Neutrophil (primary cell): Measurements from ENCODE around the gene ALPK3.

ENCODE experiments used
- H3K27ac ChIP-seq: fragments of 200-600 bp; sonication (generic); 2 replicates; pipeline ENCODE4 v1.5.1; 2016; ENCODE audit warnings: mild to moderate bottlenecking, moderate library complexity
- H3K27me3 ChIP-seq: fragments of 200-600 bp; sonication (generic); 2 replicates; pipeline ENCODE4 v1.6.0; 2016; ENCODE audit warnings: mild to moderate bottlenecking
- H3K36me3 ChIP-seq: fragments of 200-600 bp; sonication (generic); 2 replicates; pipeline ENCODE4 v1.5.1; 2017
- H3K4me1 ChIP-seq, 2 experiments: fragments of 200-600 bp in 1 of 2; sonication (generic) in 1 of 2; 1 replicate in 1 of 2; 2 replicates in 1 of 2; pipeline versions ENCODE4 v1.5.1 to v1.6.1; 2013 to 2016; ENCODE audit warnings: low read depth in 1 of 2, low read length in 1 of 2, mild to moderate bottlenecking in 1 of 2, moderate library complexity in 1 of 2; ENCODE audit not compliant: control insufficient read depth in 1 of 2, insufficient read depth in 1 of 2
- H3K4me3 ChIP-seq, 2 experiments: fragments of 200-600 bp in 1 of 2; sonication (generic) in 1 of 2; 1 replicate in 1 of 2; 2 replicates in 1 of 2; pipeline ENCODE4 v1.5.1; 2013 to 2016; ENCODE audit warnings: low read depth in 1 of 2, low read length in 1 of 2, mild to moderate bottlenecking in 1 of 2, moderate library complexity in 1 of 2
- H3K9me3 ChIP-seq: fragments of 200-600 bp; sonication (generic); 2 replicates; pipeline ENCODE4 v1.5.1; 2016
- TF ChIP-seq, protein P1 (sequence below): fragments of 200-600 bp; sonication (generic); IDR thresholded peaks from 2 replicates; pipeline ENCODE4 v1.5.1; 2016; ENCODE audit warnings: antibody characterized with exemption

Gene ALPK3

DNA sequence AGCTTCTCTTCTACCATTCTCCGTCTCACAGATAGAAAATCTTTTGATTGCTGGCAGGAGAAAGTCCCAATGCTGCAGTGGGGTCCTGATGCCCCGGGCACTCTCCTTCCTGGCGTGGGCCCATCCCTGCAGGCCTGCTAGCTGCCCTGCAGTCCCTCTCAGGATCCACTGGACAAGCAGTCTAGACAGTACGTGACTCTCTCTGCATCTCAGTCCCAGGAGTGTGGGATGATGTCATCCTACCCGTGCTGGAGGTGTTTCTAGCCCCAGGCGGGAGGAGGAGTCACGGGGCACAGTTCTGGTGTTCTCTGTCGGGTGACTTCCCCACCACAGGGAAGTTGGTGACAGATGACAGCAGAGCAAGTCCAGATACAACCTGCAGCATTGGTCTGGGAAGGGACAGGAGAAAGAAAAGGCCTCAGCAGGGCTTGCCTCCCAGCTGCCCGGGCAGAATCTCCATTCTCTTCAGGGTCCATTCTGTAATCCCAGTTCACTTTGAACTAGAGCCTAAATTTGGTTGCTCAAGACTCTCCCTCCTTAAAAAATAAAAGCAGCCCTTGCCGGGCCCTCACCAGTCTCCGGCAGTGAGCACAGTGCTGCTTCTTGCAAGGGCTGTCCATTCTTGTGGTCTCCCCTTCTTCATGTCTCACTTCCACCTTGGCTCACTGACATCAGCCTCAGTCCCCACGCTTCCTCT lies 97.9 kb downstream of the ALPK3 start:
- Histone ChIP-seq H3K4me3 (no peak overlapping the region), H3K27me3 (no peaks in the 10 kb centered on the region), H3K36me3 (no peaks in the 10 kb centered on the region), H3K4me1 (no peaks in the 10 kb centered on the region), H3K9me3 (no peaks in the 10 kb centered on the region), H3K27ac (no peak overlapping the region)
- TF ChIP-seq, protein P1, sequence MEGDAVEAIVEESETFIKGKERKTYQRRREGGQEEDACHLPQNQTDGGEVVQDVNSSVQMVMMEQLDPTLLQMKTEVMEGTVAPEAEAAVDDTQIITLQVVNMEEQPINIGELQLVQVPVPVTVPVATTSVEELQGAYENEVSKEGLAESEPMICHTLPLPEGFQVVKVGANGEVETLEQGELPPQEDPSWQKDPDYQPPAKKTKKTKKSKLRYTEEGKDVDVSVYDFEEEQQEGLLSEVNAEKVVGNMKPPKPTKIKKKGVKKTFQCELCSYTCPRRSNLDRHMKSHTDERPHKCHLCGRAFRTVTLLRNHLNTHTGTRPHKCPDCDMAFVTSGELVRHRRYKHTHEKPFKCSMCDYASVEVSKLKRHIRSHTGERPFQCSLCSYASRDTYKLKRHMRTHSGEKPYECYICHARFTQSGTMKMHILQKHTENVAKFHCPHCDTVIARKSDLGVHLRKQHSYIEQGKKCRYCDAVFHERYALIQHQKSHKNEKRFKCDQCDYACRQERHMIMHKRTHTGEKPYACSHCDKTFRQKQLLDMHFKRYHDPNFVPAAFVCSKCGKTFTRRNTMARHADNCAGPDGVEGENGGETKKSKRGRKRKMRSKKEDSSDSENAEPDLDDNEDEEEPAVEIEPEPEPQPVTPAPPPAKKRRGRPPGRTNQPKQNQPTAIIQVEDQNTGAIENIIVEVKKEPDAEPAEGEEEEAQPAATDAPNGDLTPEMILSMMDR: no peak

DNA sequence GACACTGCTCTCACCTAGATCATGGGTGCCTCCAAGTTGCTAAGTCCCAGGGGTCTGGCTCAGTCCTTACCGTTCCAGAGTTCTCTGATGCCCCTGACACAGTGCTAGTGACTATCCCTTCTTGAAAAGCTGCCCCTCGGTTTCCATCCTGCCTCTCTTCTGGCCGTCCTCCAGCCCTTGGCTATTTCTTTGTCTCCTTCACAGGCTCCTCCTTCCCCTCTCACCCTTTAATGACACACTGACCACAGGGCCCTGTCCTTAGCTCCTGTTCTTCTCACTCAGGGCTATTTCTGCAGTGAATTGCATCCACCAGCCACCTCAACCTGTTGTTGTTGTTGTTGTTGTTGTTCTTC lies 98.4 kb downstream of the ALPK3 start:
- H3K27me3 ChIP-seq: no peaks in the 10 kb centered on the region
- no peaks in the 10 kb centered on the region for H3K9me3 ChIP-seq
- TF ChIP-seq, protein P1: no peak
- H3K4me3 ChIP-seq: no peak overlapping the region
- H3K36me3 ChIP-seq: no peaks in the 10 kb centered on the region
- H3K4me1 ChIP-seq: no peaks in the 10 kb centered on the region
- no peak overlapping the region for H3K27ac ChIP-seq

DNA sequence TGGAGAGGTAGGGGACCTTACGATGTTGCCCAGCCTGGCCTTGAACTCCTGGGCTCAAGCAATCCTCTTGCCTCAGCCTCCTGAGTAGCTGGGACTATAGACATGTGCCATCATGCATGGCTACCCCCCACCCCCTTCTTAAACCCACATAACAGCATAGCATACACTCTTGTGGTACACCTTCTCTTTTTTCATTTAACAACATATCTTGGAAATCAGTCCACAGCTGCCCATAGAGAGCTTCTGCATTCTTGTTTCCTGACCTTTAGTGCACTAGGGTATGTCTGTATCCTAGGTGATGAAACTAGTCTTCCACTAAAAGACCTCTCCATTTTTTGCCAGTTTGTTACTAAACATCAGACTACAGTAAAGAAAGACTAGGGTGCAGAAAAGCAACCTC lies 100.3 kb downstream of the ALPK3 start:
- TF ChIP-seq, protein P1: no peak
- H3K27ac ChIP-seq: no peak overlapping the region
- no peaks in the 10 kb centered on the region for H3K36me3 ChIP-seq
- H3K9me3 ChIP-seq: no peaks in the 10 kb centered on the region
- no peak overlapping the region for H3K4me3 ChIP-seq
- H3K4me1 ChIP-seq: no peaks in the 10 kb centered on the region
- no peaks in the 10 kb centered on the region for H3K27me3 ChIP-seq

DNA sequence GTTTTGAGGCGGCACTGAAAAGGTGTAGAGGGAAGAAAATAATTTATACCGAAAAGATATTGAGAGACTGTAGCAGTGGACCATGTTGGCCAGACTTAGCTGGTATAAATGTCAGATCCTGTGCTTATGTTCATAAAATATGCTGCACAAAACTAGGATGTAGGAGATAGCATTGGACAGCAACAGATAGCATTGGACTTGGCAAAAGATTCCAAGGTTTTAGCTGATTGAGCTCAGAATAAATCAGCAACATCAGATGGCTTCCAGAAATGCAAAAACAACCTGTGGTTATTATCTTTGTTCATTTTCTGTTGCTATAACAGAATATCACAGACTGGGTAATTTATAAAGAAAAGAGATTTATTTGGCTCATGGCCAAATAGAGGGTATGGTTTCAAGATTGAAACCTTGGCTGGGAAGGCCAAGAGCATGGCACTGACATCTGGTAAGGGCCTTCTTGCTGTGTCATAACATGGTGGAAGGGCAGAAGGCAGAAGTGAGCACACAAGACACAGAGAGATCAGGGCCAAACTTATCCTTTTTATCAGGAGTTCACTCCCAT lies 102.0 kb downstream of the ALPK3 start:
- no peaks in the 10 kb centered on the region for H3K36me3 ChIP-seq
- no peaks in the 10 kb centered on the region for H3K9me3 ChIP-seq
- H3K4me1 ChIP-seq: peaks cover 0 to 4% of the 10 kb centered on the region in 2 experiments
- H3K4me3 ChIP-seq: no peak overlapping the region
- no peak overlapping the region for H3K27ac ChIP-seq
- no peaks in the 10 kb centered on the region for H3K27me3 ChIP-seq
- TF ChIP-seq, protein P1: no peak

DNA sequence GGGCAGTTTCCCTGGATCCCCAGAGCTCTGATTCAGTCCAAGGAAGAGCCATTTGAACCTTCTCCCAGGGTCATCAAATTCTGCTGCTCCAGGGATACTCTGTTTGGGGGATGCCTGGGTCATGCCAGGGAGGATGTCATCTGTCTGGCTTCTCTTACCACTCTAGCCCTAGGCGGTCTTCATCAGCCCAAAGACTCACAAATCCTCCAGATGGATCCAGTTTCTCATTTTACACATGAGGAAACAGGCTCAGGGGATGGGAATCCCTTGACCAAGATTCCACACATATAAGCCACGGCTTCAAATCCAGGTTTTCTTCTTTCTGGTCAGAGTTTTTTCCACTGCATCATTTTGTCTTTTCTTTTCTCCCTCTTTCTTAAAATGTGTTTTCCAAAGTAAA lies 104.0 kb downstream of the ALPK3 start:
- Histone ChIP-seq H3K4me1 (peaks cover 0 to 4% of the 10 kb centered on the region in 2 experiments), H3K36me3 (no peaks in the 10 kb centered on the region), H3K9me3 (no peaks in the 10 kb centered on the region), H3K27ac (no peak overlapping the region), H3K27me3 (no peaks in the 10 kb centered on the region), H3K4me3 (no peak overlapping the region)
- TF ChIP-seq, protein P1: no peak
